Prostate gland (tissue), 2 donors: ENCODE results near the gene SHISA6.

Experiments
- POLR2A ChIP-seq: fragments of 450-650 bp; IDR thresholded peaks from one replicate; pipeline ENCODE4 v1.6.1; 2016; ENCODE audit warnings: antibody characterized with exemption, mild to moderate bottlenecking
- POLR2AphosphoS5 ChIP-seq: sonication (generic); formaldehyde crosslinking; IDR thresholded peaks from one replicate; pipeline ENCODE4 v1.6.1; 2017; ENCODE audit warnings: antibody characterized with exemption
- TF ChIP-seq, protein P1 (sequence below), 4 experiments: fragments of 200-600 bp in 2 of 4; fragments of 450-650 bp in 2 of 4; sonication (generic) in 2 of 4; IDR thresholded peaks; 1 replicate in 3 of 4; 2 replicates in 1 of 4; pipeline ENCODE4 v1.5.1; 2016 to 2019; ENCODE audit warnings: antibody characterized with exemption in 4 of 4, mild to moderate bottlenecking in 2 of 4, moderate library complexity in 2 of 4

DNA sequence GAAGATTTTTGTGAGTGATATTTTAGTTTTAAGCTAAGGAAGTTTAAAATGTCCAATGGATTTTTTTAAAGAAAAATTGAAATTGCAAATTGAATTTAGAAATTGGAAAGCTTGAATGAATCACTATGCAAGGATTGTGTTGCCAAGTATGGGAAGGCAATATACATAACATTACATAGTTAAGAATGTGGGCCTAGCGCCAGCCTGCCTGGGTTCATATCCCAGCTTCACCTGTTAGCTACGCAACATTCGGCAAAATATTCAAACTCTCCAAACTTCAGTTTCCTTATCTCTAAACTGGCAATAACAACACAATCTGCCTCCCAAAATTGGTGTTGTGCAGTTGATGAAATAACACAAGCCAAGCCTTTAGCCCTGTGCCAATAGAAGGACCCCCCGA is 306.8 kb downstream of the SHISA6 start:
- TF ChIP-seq, protein P1, sequence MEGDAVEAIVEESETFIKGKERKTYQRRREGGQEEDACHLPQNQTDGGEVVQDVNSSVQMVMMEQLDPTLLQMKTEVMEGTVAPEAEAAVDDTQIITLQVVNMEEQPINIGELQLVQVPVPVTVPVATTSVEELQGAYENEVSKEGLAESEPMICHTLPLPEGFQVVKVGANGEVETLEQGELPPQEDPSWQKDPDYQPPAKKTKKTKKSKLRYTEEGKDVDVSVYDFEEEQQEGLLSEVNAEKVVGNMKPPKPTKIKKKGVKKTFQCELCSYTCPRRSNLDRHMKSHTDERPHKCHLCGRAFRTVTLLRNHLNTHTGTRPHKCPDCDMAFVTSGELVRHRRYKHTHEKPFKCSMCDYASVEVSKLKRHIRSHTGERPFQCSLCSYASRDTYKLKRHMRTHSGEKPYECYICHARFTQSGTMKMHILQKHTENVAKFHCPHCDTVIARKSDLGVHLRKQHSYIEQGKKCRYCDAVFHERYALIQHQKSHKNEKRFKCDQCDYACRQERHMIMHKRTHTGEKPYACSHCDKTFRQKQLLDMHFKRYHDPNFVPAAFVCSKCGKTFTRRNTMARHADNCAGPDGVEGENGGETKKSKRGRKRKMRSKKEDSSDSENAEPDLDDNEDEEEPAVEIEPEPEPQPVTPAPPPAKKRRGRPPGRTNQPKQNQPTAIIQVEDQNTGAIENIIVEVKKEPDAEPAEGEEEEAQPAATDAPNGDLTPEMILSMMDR (IDR thresholded peaks at IDR 0.05), result no peak
- TF ChIP-seq POLR2AphosphoS5 (no peak), POLR2A (no peak)
